Lower lobe of right lung (tissue), 2 donors: ENCODE measurements around the gene AP1M1. TPM values are rescaled to one million over a fixed set of nuclear protein-coding genes. Genes with fewer than 3 reads are reported as not detected.

Source experiments
- ATAC-seq, 2 donors: fragments of 200-7000 bp; cut with Tn5 transposase; one replicate each; pipeline ENCODE4 v1.9.1; 2020 to 2022; ENCODE audit warnings: mild to moderate bottlenecking in 2 of 2, moderate library complexity in 2 of 2
- DNase-seq: peaks from one replicate; pipeline ENCODE4 v3.0.0-alpha.2; 2020
- H3K27ac ChIP-seq: fragments of 200-600 bp; one replicate; pipeline ENCODE4 v1.8.0; 2022
- H3K27me3 ChIP-seq: fragments of 200-600 bp; one replicate; pipeline ENCODE4 v1.8.0; 2022; ENCODE audit warnings: low read depth
- H3K36me3 ChIP-seq: fragments of 200-600 bp; one replicate; pipeline ENCODE4 v1.8.0; 2022; ENCODE audit warnings: mild to moderate bottlenecking
- H3K4me1 ChIP-seq: fragments of 200-600 bp; one replicate; pipeline ENCODE4 v1.8.0; 2022
- H3K4me3 ChIP-seq: fragments of 200-600 bp; one replicate; pipeline ENCODE4 v1.8.0; 2022; ENCODE audit warnings: mild to moderate bottlenecking
- H3K9me3 ChIP-seq: fragments of 200-600 bp; one replicate; pipeline ENCODE4 v1.8.0; 2022
- intact Hi-C: fragments of 100-400 bp; cut with DNase I; formaldehyde crosslinking; loops from one replicate; pipeline ENCODE4 v1.11.0; 2022
- total RNA-seq: library from RNA; stranded (reverse); fragmentation: NEBNext Ultra II Directional; extraction: Animal tissue kit (Norgen Biotek cat#: 25700); gene quantifications from one replicate; pipeline ENCODE4 v1.2.1, GENCODE V29; 2021
- TF ChIP-seq, protein P1 (sequence below): fragments of 200-600 bp; IDR thresholded peaks from one replicate; pipeline ENCODE4 v1.8.0; 2022; ENCODE audit warnings: antibody characterized with exemption, mild to moderate bottlenecking
- donor health status: DM: no; HTN: yes; CAD: no; lungs with severe emphysema.

The AP1M1 gene
- total RNA-seq, 1 donor from 2014 or later, result 66.0 TPM

DNA sequence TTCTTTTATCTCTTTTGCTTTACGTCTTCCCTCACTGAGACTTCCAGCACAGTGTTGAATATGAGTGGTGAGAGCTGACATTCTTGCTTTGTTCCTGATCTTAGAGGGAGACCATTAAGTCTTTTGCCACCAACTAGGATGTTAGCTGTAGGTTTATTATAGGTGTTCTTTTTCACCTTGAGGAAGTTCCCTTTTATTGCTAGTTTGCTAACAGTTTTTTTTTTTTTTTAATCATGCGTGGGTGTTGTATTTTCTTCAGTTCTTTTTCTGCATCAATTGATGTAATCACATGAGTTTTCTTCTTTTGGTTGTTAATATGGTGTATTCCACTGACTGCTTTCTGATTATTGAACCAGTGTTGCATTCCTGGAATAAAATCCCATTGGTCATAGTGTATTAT is 21.1 kb downstream of the AP1M1 start:
- TF ChIP-seq, protein P1, sequence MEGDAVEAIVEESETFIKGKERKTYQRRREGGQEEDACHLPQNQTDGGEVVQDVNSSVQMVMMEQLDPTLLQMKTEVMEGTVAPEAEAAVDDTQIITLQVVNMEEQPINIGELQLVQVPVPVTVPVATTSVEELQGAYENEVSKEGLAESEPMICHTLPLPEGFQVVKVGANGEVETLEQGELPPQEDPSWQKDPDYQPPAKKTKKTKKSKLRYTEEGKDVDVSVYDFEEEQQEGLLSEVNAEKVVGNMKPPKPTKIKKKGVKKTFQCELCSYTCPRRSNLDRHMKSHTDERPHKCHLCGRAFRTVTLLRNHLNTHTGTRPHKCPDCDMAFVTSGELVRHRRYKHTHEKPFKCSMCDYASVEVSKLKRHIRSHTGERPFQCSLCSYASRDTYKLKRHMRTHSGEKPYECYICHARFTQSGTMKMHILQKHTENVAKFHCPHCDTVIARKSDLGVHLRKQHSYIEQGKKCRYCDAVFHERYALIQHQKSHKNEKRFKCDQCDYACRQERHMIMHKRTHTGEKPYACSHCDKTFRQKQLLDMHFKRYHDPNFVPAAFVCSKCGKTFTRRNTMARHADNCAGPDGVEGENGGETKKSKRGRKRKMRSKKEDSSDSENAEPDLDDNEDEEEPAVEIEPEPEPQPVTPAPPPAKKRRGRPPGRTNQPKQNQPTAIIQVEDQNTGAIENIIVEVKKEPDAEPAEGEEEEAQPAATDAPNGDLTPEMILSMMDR, result no peak
- Histone ChIP-seq H3K4me1 (no peaks in the 10 kb centered on the region), H3K9me3 (peaks cover 27% of the 10 kb centered on the region), H3K27me3 (no peaks in the 10 kb centered on the region), H3K4me3 (no peak overlapping the region), H3K36me3 (peaks cover 81% of the 10 kb centered on the region), H3K27ac (no peak overlapping the region)
- ATAC-seq, result no peak
- no peak for DNase-seq
- intact Hi-C loops, result no loop called here

GRCh38 chr19:16222806-16223205 is 25.1 kb downstream of the AP1M1 start:
- ATAC-seq (no peak), DNase-seq (no peak)
- Histone ChIP-seq H3K4me1 (no peaks in the 10 kb centered on the region), H3K27ac (no peak overlapping the region), H3K36me3 (peaks cover 85% of the 10 kb centered on the region), H3K27me3 (no peaks in the 10 kb centered on the region), H3K4me3 (no peak overlapping the region), H3K9me3 (peaks cover 27% of the 10 kb centered on the region)
- TF ChIP-seq, protein P1, result no peak
- intact Hi-C loops, result no loop called here

DNA sequence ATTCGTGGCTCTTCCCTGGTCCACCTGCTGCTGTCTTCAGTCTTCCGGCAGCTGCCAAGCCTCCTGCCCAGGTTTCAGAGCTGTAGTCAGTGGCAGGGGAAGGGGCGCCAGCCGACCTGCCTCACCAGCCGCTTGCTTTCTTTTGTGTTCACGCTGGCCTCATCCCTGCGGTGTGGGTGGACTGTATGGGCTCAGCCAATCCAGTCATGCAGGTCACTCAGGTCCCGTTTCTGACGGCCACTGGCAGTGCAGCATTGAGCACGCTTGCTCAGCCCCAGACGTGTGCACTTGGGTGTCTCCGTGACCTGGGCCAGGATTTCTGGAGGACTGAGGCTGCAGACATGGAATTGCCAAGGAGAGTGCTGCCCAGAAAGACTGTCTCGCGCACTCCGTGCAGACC is 26.0 kb downstream of the AP1M1 start:
- TF ChIP-seq, protein P1, result no peak
- Histone ChIP-seq H3K4me3 (no peak overlapping the region), H3K4me1 (no peaks in the 10 kb centered on the region), H3K27ac (no peak overlapping the region), H3K36me3 (peaks cover 85% of the 10 kb centered on the region), H3K27me3 (no peaks in the 10 kb centered on the region), H3K9me3 (peaks cover 27% of the 10 kb centered on the region)
- intact Hi-C loops, result no loop called here
- no peak for DNase-seq
- no peak for ATAC-seq

GRCh38 chr19:16224293-16225045 is 26.8 kb downstream of the AP1M1 start:
- peaks cover 27% of the 10 kb centered on the region for H3K9me3 ChIP-seq
- ATAC-seq (no peak), DNase-seq (no peak)
- intact Hi-C loops, result no loop called here
- H3K36me3 ChIP-seq, result peaks cover 88% of the 10 kb centered on the region
- H3K27me3 ChIP-seq, result no peaks in the 10 kb centered on the region
- no peaks in the 10 kb centered on the region for H3K4me1 ChIP-seq
- TF ChIP-seq, protein P1, result no peak
- no peak overlapping the region for H3K4me3 ChIP-seq
- H3K27ac ChIP-seq, result no peak overlapping the region

- Histone ChIP-seq H3K27me3 (no peaks in the 10 kb centered on the region), H3K27ac (no peak overlapping the region), H3K4me3 (no peak overlapping the region), H3K4me1 (no peaks in the 10 kb centered on the region), H3K36me3 (peaks cover 97% of the 10 kb centered on the region), H3K9me3 (peaks cover 16% of the 10 kb centered on the region)
- no peak for ATAC-seq
- no peak for DNase-seq
- intact Hi-C loops, result no loop called here
- TF ChIP-seq, protein P1, result no peak
Observed at GRCh38 chr19:16225279-16226183, 27.8 kb downstream of the AP1M1 start.
